HCT116 (cell line): ENCODE results near the gene DIP2C. TPM values are rescaled to one million over a fixed set of nuclear protein-coding genes. Genes with fewer than 3 reads are reported as not detected.

Source experiments
- ATAC-seq: fragments of 200-7000 bp; cut with Tn5 transposase; 2 replicates; pipeline ENCODE4 v1.9.1; 2020; ENCODE audit warnings: mild to moderate bottlenecking, moderate library complexity
- BruUV-seq: library from RNA; stranded (reverse); fragments of 400-500 nt; replicated peaks from 2 replicates; lab custom pipeline; 2021; lab: Mats Ljungman, UMichigan
- CTCF ChIA-PET: fragments of 300-600 bp; sonication (Branson Sonifier 250); formaldehyde crosslinking; loops from one replicate; lab custom pipeline; 2021; ENCODE audit warnings: antibody characterized with exemption; lab: Charles Lee
- POLR2A ChIA-PET: fragments of 300-600, 350-600 bp; sonication (Branson Sonifier 250); formaldehyde crosslinking; loops from one replicate; lab custom pipeline; 2021; ENCODE audit warnings: antibody characterized with exemption; lab: Charles Lee
- RAD21 ChIA-PET, 2 experiments: fragments of 300-600 bp; sonication (Branson Sonifier 250); formaldehyde crosslinking; loops; one replicate each; lab custom pipeline; 2023; ENCODE audit warnings: low total read pairs in 2 of 2; ENCODE audit not compliant: uncharacterized antibody in 2 of 2, unreplicated experiment in 2 of 2, low non-redundant PET in 1 of 2; lab: Charles Lee
- DNase-seq: peaks from one replicate; pipeline ENCODE4 v3.0.0-alpha.2; 2010; ENCODE audit warnings: low read depth, low spot score
- H2AFZ ChIP-seq: fragments of 200-600 bp; shearing (Covaris generic), sonication (generic); 2 replicates; pipeline ENCODE4 v1.6.1; 2017; ENCODE audit warnings: low read depth, mixed run types, mixed read lengths, antibody characterized with exemption, low read length; ENCODE audit not compliant: poor library complexity, severe bottlenecking
- H3K27ac ChIP-seq: 2 replicates; pipeline ENCODE4 v1.5.1; 2012; ENCODE audit warnings: low read depth, low read length
- H3K27me3 ChIP-seq: fragments of 200-600 bp; sonication (generic); 2 replicates; pipeline ENCODE4 v1.6.1; 2016; ENCODE audit warnings: mixed run types, low read length, mixed read lengths; ENCODE audit not compliant: insufficient read depth
- H3K36me3 ChIP-seq, 2 experiments: fragments of 200-500 bp in 1 of 2; fragments of 200-600 bp in 1 of 2; sonication (Bioruptor generic) in 1 of 2; sonication (generic) in 1 of 2; 2 replicates each; pipeline versions ENCODE4 v1.5.1 to v1.6.1; 2014 to 2016; ENCODE audit warnings: low read length in 2 of 2, inconsistent platforms in 1 of 2, mixed read lengths in 1 of 2, mixed run types in 1 of 2; ENCODE audit not compliant: insufficient read depth in 2 of 2, control insufficient read depth in 1 of 2
- H3K4me1 ChIP-seq, 2 experiments: fragments of 200-600 bp in 1 of 2; sonication (generic) in 1 of 2; 2 replicates each; pipeline versions ENCODE4 v1.5.1 to v1.6.1; 2012 to 2017; ENCODE audit warnings: low read length in 2 of 2, inconsistent platforms in 1 of 2, mild to moderate bottlenecking in 1 of 2, mixed read lengths in 1 of 2, mixed run types in 1 of 2, moderate library complexity in 1 of 2; ENCODE audit not compliant: insufficient read depth in 2 of 2, control insufficient read depth in 1 of 2
- H3K4me2 ChIP-seq: fragments of 200-600 bp; sonication (generic); 2 replicates; pipeline ENCODE4 v1.6.1; 2017; ENCODE audit warnings: mixed run types, low read length, mixed read lengths
- H3K4me3 ChIP-seq, 2 experiments: fragments of 200-600 bp in 1 of 2; sonication (generic) in 1 of 2; replicated peaks in 1 of 2; 2 replicates each; pipeline ENCODE4 v1.5.1; 2011 to 2016; ENCODE audit warnings: low read length in 2 of 2, control low read depth in 1 of 2, low read depth in 1 of 2, mild to moderate bottlenecking in 1 of 2, mixed read lengths in 1 of 2, mixed run types in 1 of 2
- H3K79me2 ChIP-seq: fragments of 200-600 bp; sonication (generic); 2 replicates; pipeline ENCODE4 v1.6.1; 2017; ENCODE audit warnings: mild to moderate bottlenecking, mixed run types, low read length, moderate library complexity, mixed read lengths; ENCODE audit not compliant: insufficient read depth
- H3K9ac ChIP-seq: fragments of 200-600 bp; sonication (generic); 2 replicates; pipeline ENCODE4 v1.6.1; 2016; ENCODE audit warnings: low read length, mixed read lengths
- H3K9me2 ChIP-seq: fragments of 200-600 bp; sonication (generic), shearing (Covaris generic); 2 replicates; pipeline ENCODE4 v1.6.1; 2017; ENCODE audit warnings: mixed run types, mild to moderate bottlenecking, moderate library complexity; ENCODE audit not compliant: insufficient read depth
- H3K9me3 ChIP-seq, 2 experiments: fragments of 200-500 bp in 1 of 2; fragments of 200-600 bp in 1 of 2; sonication (Bioruptor generic) in 1 of 2; sonication (generic) in 1 of 2; 2 replicates each; pipeline ENCODE4 v1.6.1; 2014 to 2017; ENCODE audit warnings: low read length in 2 of 2, mixed read lengths in 2 of 2, inconsistent platforms in 1 of 2, low read depth in 1 of 2, mild to moderate bottlenecking in 1 of 2, mixed run types in 1 of 2, moderate library complexity in 1 of 2; ENCODE audit not compliant: control insufficient read depth in 1 of 2, insufficient read depth in 1 of 2
- H4K20me1 ChIP-seq: fragments of 200-600 bp; sonication (generic), shearing (Covaris generic); 2 replicates; pipeline ENCODE4 v1.6.1; 2017; ENCODE audit warnings: mixed run types, mild to moderate bottlenecking, moderate library complexity; ENCODE audit not compliant: insufficient read depth
- ATF3 ChIP-seq: IDR thresholded peaks from 2 replicates; pipeline ENCODE4 v1.6.1; 2012
- CEBPB ChIP-seq: IDR thresholded peaks from 2 replicates; pipeline ENCODE4 v1.6.1; 2012; ENCODE audit warnings: low read depth
- EZH2 ChIP-seq: fragments of 200-600 bp; sonication (generic); IDR thresholded peaks from 2 replicates; pipeline ENCODE4 v1.6.1; 2017; ENCODE audit warnings: antibody characterized with exemption, mixed run types
- FOSL1 ChIP-seq: IDR thresholded peaks from 2 replicates; pipeline ENCODE4 v1.6.1; 2012; ENCODE audit warnings: low read depth
- MAX ChIP-seq: IDR thresholded peaks from 2 replicates; pipeline ENCODE4 v1.6.1; 2012
- POLR2A ChIP-seq: IDR thresholded peaks from 2 replicates; pipeline ENCODE4 v1.7.0; 2011; ENCODE audit warnings: borderline replicate concordance; ENCODE audit not compliant: insufficient read depth, insufficient read length; ENCODE audit errors: extremely low read depth
- RAD21 ChIP-seq: IDR thresholded peaks from 2 replicates; pipeline ENCODE4 v1.6.1; 2012; ENCODE audit warnings: low read depth, mild to moderate bottlenecking
- REST ChIP-seq: IDR thresholded peaks from 2 replicates; pipeline ENCODE4 v1.6.1; 2012; ENCODE audit warnings: low read depth
- SIN3A ChIP-seq: IDR thresholded peaks from 2 replicates; pipeline ENCODE4 v1.6.1; 2012; ENCODE audit warnings: low read depth
- SRF ChIP-seq: IDR thresholded peaks from 2 replicates; pipeline ENCODE4 v1.6.1; 2012; ENCODE audit warnings: low read depth
- ZBTB33 ChIP-seq: IDR thresholded peaks from 2 replicates; pipeline ENCODE4 v1.6.1; 2011; ENCODE audit warnings: mild to moderate bottlenecking, low read length, moderate library complexity; ENCODE audit not compliant: insufficient replicate concordance; ENCODE audit errors: extremely low read depth
- ZFX ChIP-seq: fragments of 450-650 bp; IDR thresholded peaks from 2 replicates; pipeline ENCODE4 v1.6.1; 2017
- intact Hi-C: fragments of 100-400 bp; cut with micrococcal nuclease; formaldehyde crosslinking; loops from 2 replicates; pipeline ENCODE4 v1.10.0; 2022
- total RNA-seq: library from RNA; stranded (reverse); gene quantifications from one replicate; pipeline ENCODE4 v1.2.1, GENCODE V29; 2021; ENCODE audit not compliant: unreplicated experiment

The DIP2C gene
- total RNA-seq, 1 experiment from 2014 or later: 15.4 TPM

- RAD21 ChIA-PET: no interaction called here
- Histone ChIP-seq H3K27ac (no peak overlapping the region), H3K9ac (no peak overlapping the region), H3K4me3 (no peak overlapping the region), H2AFZ (no peak overlapping the region), H3K36me3 (no peaks in the 10 kb centered on the region), H3K4me2 (no peak overlapping the region), H3K27me3 (no peaks in the 10 kb centered on the region), H3K9me2 (no peaks in the 10 kb centered on the region), H3K4me1 (peaks cover 0 to 6% of the 10 kb centered on the region in 2 experiments; a peak in 1 of 4 replicates), H4K20me1 (no peaks in the 10 kb centered on the region), H3K9me3 (no peaks in the 10 kb centered on the region), H3K79me2 (no peaks in the 10 kb centered on the region; the same call in 1 of the 2 replicates)
- BruUV-seq: no TSS peak
- intact Hi-C loops: no loop called here
- ATAC-seq (no peak), DNase-seq (no peak)
- TF ChIP-seq ZBTB33 (no peak), SRF (no peak)
- CTCF ChIA-PET: no interaction called here
- POLR2A ChIA-PET: no interaction called here
Measured at GRCh38 chr10:628386-629045, 61.0 kb downstream of the DIP2C start.

GRCh38 chr10:627032-627992 lies 62.2 kb downstream of the DIP2C start:
- Histone ChIP-seq H3K9ac (no peak overlapping the region), H3K36me3 (no peaks in the 10 kb centered on the region), H3K27me3 (no peaks in the 10 kb centered on the region), H3K27ac (no peak overlapping the region), H3K4me2 (no peak overlapping the region), H3K79me2 (no peaks in the 10 kb centered on the region; the same call in 1 of the 2 replicates), H3K9me2 (no peaks in the 10 kb centered on the region), H3K4me3 (no peak overlapping the region), H2AFZ (no peak overlapping the region), H4K20me1 (no peaks in the 10 kb centered on the region), H3K4me1 (peaks cover 0 to 6% of the 10 kb centered on the region in 2 experiments; a peak in 1 of 4 replicates), H3K9me3 (no peaks in the 10 kb centered on the region)
- ChIA-PET RAD21 (no interaction called here), CTCF (no interaction called here), POLR2A (no interaction called here)
- no peak for ATAC-seq
- no TSS peak for BruUV-seq
- DNase-seq: no peak
- intact Hi-C loops: no loop called here
- TF ChIP-seq EZH2: no peak
- no peak for TF ChIP-seq SIN3A
- TF ChIP-seq CEBPB: no peak
- no peak for TF ChIP-seq ZFX
- no peak for TF ChIP-seq MAX
- TF ChIP-seq FOSL1: no peak
- TF ChIP-seq REST: no peak
- TF ChIP-seq RAD21: no peak
- TF ChIP-seq ATF3: no peak
- TF ChIP-seq SRF: no peak
- no peak for TF ChIP-seq POLR2A
